Suprapubic skin (tissue), 4 donors: ENCODE data around the gene PLCB1. TPM values are rescaled to one million over a fixed set of nuclear protein-coding genes. Genes with fewer than 3 reads are reported as not detected.

Experiments used
- DNase-seq, 2 donors: peaks; one replicate each; pipeline ENCODE4 v3.0.0-alpha.2; 2019; ENCODE audit warnings: low spot score in 2 of 2
- H3K27ac ChIP-seq: fragments of 200-600 bp; sonication (generic); one replicate; pipeline ENCODE4 v1.5.1; 2019
- H3K27me3 ChIP-seq: fragments of 200-600 bp; sonication (generic); one replicate; pipeline ENCODE4 v1.5.1; 2019
- H3K36me3 ChIP-seq: fragments of 200-600 bp; sonication (generic); one replicate; pipeline ENCODE4 v1.5.1; 2019
- H3K4me1 ChIP-seq: fragments of 200-600 bp; sonication (generic); one replicate; pipeline ENCODE4 v1.5.1; 2019
- H3K4me3 ChIP-seq: fragments of 200-600 bp; sonication (generic); one replicate; pipeline ENCODE4 v1.5.1; 2019; ENCODE audit warnings: mild to moderate bottlenecking
- H3K9me3 ChIP-seq: fragments of 200-600 bp; sonication (generic); one replicate; pipeline ENCODE4 v1.5.1; 2019
- EP300 ChIP-seq: sonication (generic); formaldehyde crosslinking; IDR thresholded peaks from one replicate; pipeline ENCODE4 v1.6.1; 2017; ENCODE audit warnings: antibody characterized with exemption
- POLR2A ChIP-seq, 2 donors: fragments of 450-650 bp; IDR thresholded peaks; one replicate each; pipeline ENCODE4 v1.6.1; 2017; ENCODE audit warnings: antibody characterized with exemption in 2 of 2, mild to moderate bottlenecking in 2 of 2, moderate library complexity in 2 of 2
- POLR2AphosphoS5 ChIP-seq, 3 donors: sonication (generic); formaldehyde crosslinking; IDR thresholded peaks; one replicate each; pipeline ENCODE4 v1.6.1; 2017; ENCODE audit warnings: antibody characterized with exemption in 3 of 3
- WGBS: methylation state at CpG from one replicate; pipeline ENCODE4 v1.1.5; 2018; 5-methylcytosine and 5-hydroxymethylcytosine counted together
- total RNA-seq, 4 donors: library from RNA; depleted of rRNA; stranded (reverse); fragments of >200 nt; gene quantifications; one replicate each; pipeline ENCODE4 v1.1.0, GENCODE V29; 2016
- TF ChIP-seq, protein P1 (sequence below), 2 donors: fragments of 200-600 bp in 1 of 2; fragments of 450-650 bp in 1 of 2; sonication (generic) in 1 of 2; IDR thresholded peaks; one replicate each; pipeline ENCODE4 v1.5.1; 2016 to 2019; ENCODE audit warnings: antibody characterized with exemption in 2 of 2, mild to moderate bottlenecking in 1 of 2, moderate library complexity in 1 of 2

The PLCB1 gene
- total RNA-seq, 4 donors from 2014 or later, result 3.9 to 15.6 (median 6.7) TPM

DNA sequence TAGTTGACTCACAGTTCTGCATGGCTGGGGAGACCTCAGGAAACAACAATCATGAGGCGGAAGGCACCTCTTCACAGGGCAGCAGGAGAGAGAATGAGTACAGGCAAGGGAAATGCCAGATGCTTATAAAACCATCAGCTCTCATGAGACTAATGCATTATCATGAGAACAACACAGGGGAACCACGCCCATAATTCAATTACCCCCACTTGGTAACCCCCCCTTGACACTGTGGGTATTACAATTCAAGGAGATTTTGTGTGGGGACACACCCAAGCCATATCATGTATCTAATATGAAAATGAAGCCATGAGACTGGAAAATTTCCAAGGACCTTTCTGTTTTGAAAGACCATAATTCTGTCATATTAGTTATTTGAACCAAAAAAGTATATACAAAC lies 594.4 kb downstream of the PLCB1 start:
- Histone ChIP-seq H3K9me3 (no peaks in the 10 kb centered on the region), H3K4me1 (no peaks in the 10 kb centered on the region), H3K27me3 (no peaks in the 10 kb centered on the region), H3K27ac (no peak overlapping the region), H3K4me3 (no peak overlapping the region), H3K36me3 (no peaks in the 10 kb centered on the region)
- TF ChIP-seq, protein P1, sequence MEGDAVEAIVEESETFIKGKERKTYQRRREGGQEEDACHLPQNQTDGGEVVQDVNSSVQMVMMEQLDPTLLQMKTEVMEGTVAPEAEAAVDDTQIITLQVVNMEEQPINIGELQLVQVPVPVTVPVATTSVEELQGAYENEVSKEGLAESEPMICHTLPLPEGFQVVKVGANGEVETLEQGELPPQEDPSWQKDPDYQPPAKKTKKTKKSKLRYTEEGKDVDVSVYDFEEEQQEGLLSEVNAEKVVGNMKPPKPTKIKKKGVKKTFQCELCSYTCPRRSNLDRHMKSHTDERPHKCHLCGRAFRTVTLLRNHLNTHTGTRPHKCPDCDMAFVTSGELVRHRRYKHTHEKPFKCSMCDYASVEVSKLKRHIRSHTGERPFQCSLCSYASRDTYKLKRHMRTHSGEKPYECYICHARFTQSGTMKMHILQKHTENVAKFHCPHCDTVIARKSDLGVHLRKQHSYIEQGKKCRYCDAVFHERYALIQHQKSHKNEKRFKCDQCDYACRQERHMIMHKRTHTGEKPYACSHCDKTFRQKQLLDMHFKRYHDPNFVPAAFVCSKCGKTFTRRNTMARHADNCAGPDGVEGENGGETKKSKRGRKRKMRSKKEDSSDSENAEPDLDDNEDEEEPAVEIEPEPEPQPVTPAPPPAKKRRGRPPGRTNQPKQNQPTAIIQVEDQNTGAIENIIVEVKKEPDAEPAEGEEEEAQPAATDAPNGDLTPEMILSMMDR (IDR thresholded peaks at IDR 0.05), result no peak
- TF ChIP-seq EP300, result no peak
- no peak for TF ChIP-seq POLR2A (IDR thresholded peaks at IDR 0.05)
- DNase-seq, result no peak
- WGBS, result 80% methylated on average over 2 of the region's 2 CpGs

DNA sequence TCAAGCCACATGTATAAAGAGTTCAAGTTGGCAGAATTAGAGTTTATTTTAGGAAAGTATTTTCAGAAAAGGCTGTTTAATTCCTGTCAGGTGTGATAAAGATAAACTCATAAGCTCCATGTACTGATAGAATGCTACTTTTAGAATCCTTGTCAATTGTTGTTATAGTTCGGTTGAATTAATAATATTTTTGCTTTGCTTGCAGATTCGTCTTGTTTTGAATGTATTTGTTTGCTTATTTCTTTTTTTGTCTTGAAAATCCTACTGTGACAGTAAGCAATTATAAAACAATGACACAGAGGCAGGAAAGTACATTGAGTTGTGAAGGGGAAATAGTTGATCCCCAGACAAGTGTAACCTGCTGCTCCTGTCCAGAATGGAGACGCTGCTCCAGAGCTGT lies 602.9 kb downstream of the PLCB1 start:
- Histone ChIP-seq H3K9me3 (no peaks in the 10 kb centered on the region), H3K4me3 (no peak overlapping the region), H3K27me3 (no peaks in the 10 kb centered on the region), H3K27ac (no peak overlapping the region), H3K36me3 (no peaks in the 10 kb centered on the region), H3K4me1 (no peaks in the 10 kb centered on the region)
- TF ChIP-seq POLR2AphosphoS5 (IDR thresholded peaks at IDR 0.05), result no peak
- no peak for TF ChIP-seq POLR2A (IDR thresholded peaks at IDR 0.05)
- no peak for TF ChIP-seq EP300
- TF ChIP-seq, protein P1 (IDR thresholded peaks at IDR 0.05), result no peak
- 88% methylated on average over 3 of the region's 3 CpGs for WGBS
- no peak for DNase-seq

DNA sequence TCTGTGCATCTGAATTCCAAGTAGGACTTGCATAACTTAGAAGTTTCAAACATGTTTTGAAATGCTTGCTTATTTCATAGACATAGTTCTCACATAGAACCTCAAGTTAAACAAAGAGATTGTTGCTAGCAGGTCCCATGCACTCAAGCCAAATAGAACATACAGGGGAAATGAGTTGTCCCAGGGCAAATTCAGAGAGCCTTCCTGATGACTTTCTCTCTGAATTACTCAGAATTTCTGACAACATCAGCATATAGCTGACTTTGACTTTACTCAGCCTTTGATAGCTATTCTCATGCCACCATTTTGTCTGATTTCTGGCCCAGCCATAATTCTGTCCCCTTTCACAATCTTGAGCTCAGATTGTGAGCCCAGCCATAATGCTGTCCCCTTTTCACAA lies 603.6 kb downstream of the PLCB1 start:
- H3K4me1 ChIP-seq, result no peaks in the 10 kb centered on the region
- H3K27me3 ChIP-seq, result no peaks in the 10 kb centered on the region
- no peak overlapping the region for H3K4me3 ChIP-seq
- DNase-seq, result no peak
- H3K36me3 ChIP-seq, result no peaks in the 10 kb centered on the region
- no peak for TF ChIP-seq POLR2AphosphoS5 (IDR thresholded peaks at IDR 0.05)
- no peak for TF ChIP-seq POLR2A (IDR thresholded peaks at IDR 0.05)
- TF ChIP-seq, protein P1 (IDR thresholded peaks at IDR 0.05), result no peak
- no peak for TF ChIP-seq EP300
- H3K9me3 ChIP-seq, result no peaks in the 10 kb centered on the region
- H3K27ac ChIP-seq, result no peak overlapping the region

DNA sequence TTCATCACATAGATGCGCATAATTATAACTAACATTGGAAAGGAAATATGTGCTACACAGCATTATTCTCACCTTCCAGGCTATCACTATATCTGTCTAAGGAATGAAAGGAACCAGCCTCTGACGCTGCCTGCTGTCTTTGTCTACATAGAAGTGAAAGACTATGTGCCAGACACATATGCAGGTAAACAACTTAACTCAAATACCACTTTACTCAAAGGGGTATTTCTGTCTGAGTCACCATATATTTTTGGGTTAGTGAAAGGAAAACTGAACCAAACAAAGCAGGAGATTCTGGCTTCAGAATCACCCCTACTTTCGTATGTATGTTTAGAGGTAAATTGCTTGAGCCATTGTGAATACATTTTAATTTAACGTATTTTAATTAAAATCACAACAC lies 608.2 kb downstream of the PLCB1 start:
- Histone ChIP-seq H3K36me3 (no peaks in the 10 kb centered on the region), H3K27me3 (no peaks in the 10 kb centered on the region), H3K9me3 (no peaks in the 10 kb centered on the region), H3K27ac (no peak overlapping the region), H3K4me3 (no peak overlapping the region), H3K4me1 (no peaks in the 10 kb centered on the region)
- 85% methylated on average over 4 of the region's 4 CpGs for WGBS
- no peak for DNase-seq
- TF ChIP-seq POLR2AphosphoS5 (IDR thresholded peaks at IDR 0.05) (no peak), POLR2A (IDR thresholded peaks at IDR 0.05) (no peak), EP300 (no peak)
- TF ChIP-seq, protein P1 (IDR thresholded peaks at IDR 0.05), result no peak

DNA sequence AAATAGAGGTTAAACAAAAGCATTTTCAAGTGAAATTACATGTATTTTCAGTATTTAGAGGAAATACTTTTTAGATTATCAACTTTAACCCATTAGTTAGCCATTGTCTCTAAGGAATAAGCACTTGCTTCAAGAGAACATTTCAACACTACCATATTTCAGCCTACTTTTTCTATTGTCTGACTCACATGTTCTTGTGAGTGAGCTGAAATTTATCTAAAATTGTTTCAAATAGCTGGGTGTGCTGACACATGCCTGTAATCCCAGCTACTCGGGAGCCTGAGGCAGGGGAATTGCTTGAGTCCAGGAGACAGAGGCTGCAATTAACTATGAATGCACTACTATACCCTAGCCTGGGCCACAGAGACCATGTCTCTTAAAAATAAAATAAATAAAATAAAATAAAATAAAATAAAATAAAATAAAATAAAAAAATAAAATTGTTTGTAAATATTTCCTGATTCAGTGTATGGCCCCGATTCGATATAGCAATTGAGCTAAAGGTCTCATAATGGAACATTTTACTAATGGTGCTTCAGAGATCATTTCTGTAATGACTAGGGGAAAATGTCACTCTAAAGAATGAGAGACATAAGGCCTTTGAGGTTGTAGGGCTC lies 612.3 kb downstream of the PLCB1 start:
- Histone ChIP-seq H3K4me3 (no peak overlapping the region), H3K36me3 (no peaks in the 10 kb centered on the region), H3K9me3 (no peaks in the 10 kb centered on the region), H3K27me3 (no peaks in the 10 kb centered on the region), H3K4me1 (no peaks in the 10 kb centered on the region), H3K27ac (no peak overlapping the region)
- WGBS, result 75% methylated on average over 3 of the region's 3 CpGs
- no peak for TF ChIP-seq POLR2A (IDR thresholded peaks at IDR 0.05)
- no peak for TF ChIP-seq EP300
- TF ChIP-seq, protein P1 (IDR thresholded peaks at IDR 0.05), result no peak
- TF ChIP-seq POLR2AphosphoS5 (IDR thresholded peaks at IDR 0.05), result no peak
- no peak for DNase-seq
